Gastrocnemius medialis (tissue), 4 donors: ENCODE data around the gene RIC8B.

Experiments
- CTCF ChIP-seq, 5 experiments: fragments of 450-650 bp in 3 of 5; fragments of 200-600 bp in 2 of 5; sonication (generic) in 2 of 5; IDR thresholded peaks in 4 of 5; conservative IDR thresholded peaks in 1 of 5; 1 replicate in 4 of 5; 2 replicates in 1 of 5; pipeline ENCODE4 v1.5.1; 2016 to 2019; ENCODE audit warnings: antibody characterized with exemption in 5 of 5, mild to moderate bottlenecking in 3 of 5, moderate library complexity in 3 of 5
- POLR2A ChIP-seq, 2 donors: fragments of 450-650 bp; IDR thresholded peaks; one replicate each; pipeline ENCODE4 v1.6.1; 2017; ENCODE audit warnings: antibody characterized with exemption in 2 of 2, mild to moderate bottlenecking in 2 of 2, moderate library complexity in 2 of 2

GRCh38 chr12:106736051-106736957 is 38.2 kb upstream of the RIC8B start:
- no peak for TF ChIP-seq CTCF (IDR thresholded peaks at IDR 0.05 in 4 of 5, conservative IDR thresholded peaks at IDR 0.05 in 1 of 5)
- TF ChIP-seq POLR2A (IDR thresholded peaks at IDR 0.05) = no peak
